Uterus (tissue), 2 donors: ENCODE data around the gene PLCE1.

Experiments
- POLR2A ChIP-seq, 2 donors: fragments of 450-650 bp; IDR thresholded peaks; one replicate each; pipeline ENCODE4 v1.6.1; 2016; ENCODE audit warnings: antibody characterized with exemption in 2 of 2, mild to moderate bottlenecking in 1 of 2, moderate library complexity in 1 of 2
- TF ChIP-seq, protein P1 (sequence below), 4 experiments: fragments of 200-600 bp in 2 of 4; fragments of 450-650 bp in 2 of 4; sonication (generic) in 2 of 4; IDR thresholded peaks; one replicate each; pipeline ENCODE4 v1.5.1; 2016 to 2019; ENCODE audit warnings: antibody characterized with exemption in 4 of 4, mild to moderate bottlenecking in 2 of 4, moderate library complexity in 1 of 4

DNA sequence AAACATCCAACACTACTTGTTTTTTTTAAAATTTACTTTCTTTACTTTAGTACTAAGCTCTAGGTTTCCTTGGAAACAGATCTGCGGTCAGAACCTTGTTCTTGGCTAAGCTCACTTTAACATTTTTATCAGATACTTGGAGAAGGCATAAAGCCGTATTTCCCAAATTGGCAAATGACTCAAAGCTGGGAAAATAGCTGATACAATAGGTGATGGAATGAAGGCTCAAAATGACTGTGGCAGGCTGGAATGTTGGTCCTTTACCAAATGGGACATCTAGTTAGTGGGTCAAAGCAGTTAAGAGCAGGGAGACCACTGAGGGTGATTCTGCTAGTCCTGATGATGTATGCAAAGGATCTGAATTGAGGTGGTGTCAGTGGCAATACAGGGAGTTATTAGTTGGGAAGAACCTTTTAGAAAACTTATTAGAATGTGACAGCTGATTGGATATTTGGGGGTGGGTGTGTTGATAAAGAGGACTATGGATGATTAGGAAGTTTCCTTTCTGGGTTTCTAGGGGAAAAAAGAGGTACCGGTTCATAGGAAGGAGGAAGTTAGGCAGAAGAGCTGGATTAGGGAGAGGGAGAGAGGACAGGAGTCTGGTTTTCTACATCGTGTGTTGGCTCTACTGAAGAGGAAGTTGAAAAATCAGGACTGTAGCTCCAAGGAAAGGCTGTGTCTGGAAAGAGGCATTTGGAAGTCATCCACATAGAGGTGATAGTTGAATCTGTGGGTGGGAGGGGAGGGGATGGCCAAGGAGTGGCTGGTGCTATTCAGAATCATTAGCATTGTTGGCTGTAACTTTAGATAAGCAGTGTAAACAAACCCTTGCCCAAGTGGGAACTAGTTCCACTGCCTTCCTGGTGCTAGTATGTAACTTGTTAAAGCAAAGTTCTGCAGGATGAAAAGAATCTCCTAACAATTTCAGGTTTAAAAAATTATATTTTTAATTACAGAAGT lies 13.1 kb downstream of the PLCE1 start:
- TF ChIP-seq, protein P1, sequence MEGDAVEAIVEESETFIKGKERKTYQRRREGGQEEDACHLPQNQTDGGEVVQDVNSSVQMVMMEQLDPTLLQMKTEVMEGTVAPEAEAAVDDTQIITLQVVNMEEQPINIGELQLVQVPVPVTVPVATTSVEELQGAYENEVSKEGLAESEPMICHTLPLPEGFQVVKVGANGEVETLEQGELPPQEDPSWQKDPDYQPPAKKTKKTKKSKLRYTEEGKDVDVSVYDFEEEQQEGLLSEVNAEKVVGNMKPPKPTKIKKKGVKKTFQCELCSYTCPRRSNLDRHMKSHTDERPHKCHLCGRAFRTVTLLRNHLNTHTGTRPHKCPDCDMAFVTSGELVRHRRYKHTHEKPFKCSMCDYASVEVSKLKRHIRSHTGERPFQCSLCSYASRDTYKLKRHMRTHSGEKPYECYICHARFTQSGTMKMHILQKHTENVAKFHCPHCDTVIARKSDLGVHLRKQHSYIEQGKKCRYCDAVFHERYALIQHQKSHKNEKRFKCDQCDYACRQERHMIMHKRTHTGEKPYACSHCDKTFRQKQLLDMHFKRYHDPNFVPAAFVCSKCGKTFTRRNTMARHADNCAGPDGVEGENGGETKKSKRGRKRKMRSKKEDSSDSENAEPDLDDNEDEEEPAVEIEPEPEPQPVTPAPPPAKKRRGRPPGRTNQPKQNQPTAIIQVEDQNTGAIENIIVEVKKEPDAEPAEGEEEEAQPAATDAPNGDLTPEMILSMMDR (IDR thresholded peaks at IDR 0.05) = no peak
- TF ChIP-seq POLR2A (IDR thresholded peaks at IDR 0.05) = no peak
